ENCODE measurements around the gene ICE1.
"Not testable (repeated sequence)": the region's sequence is repeated elsewhere in the genome, so short reads cannot be mapped to it uniquely, and the experiment has no call there.

Gene ICE1

GRCh38 chr5:5475975-5476374 is 53.5 kb downstream of the ICE1 start:
- ATAC-seq (ENCODE audit: insufficient read depth, low read depth) (no peak), DNase-seq (no peak)
- no peak overlapping the region for H2AFZ ChIP-seq (ENCODE audit: low read depth, low read length)
- H3K9me3 ChIP-seq (ENCODE audit: insufficient read depth, low read length, severe bottlenecking): no peaks in the 10 kb centered on the region
- TF ChIP-seq CTCF (IDR thresholded peaks at IDR 0.05; ENCODE audit: borderline replicate concordance, extremely low read depth, low read length, poor library complexity, severe bottlenecking): no peak
- no peak for TF ChIP-seq EZH2 (IDR thresholded peaks at IDR 0.05; ENCODE audit: borderline replicate concordance, low read depth, low read length, severe bottlenecking)
- no peak overlapping the region for H3K4me2 ChIP-seq (ENCODE audit: insufficient read depth, low read length)
- H3K4me3 ChIP-seq (ENCODE audit: low read depth in 1 of 2, low read length in 2 of 2): no peak overlapping the region
- H3K4me1 ChIP-seq (ENCODE audit: insufficient read depth, low read length): no peaks in the 10 kb centered on the region
- no peak overlapping the region for H3K27ac ChIP-seq (ENCODE audit: low read length)
- peaks cover 41% of the 10 kb centered on the region for H3K36me3 ChIP-seq (ENCODE audit: insufficient read depth, low read length)
- H3K79me2 ChIP-seq (ENCODE audit: insufficient read depth, low read length): no peaks in the 10 kb centered on the region
- no peak overlapping the region for H3K9ac ChIP-seq (ENCODE audit: low read depth, low read length)
- no peaks in the 10 kb centered on the region for H4K20me1 ChIP-seq (ENCODE audit: insufficient read depth, low read length)
- H3K27me3 ChIP-seq (ENCODE audit: insufficient read depth, low read length, poor library complexity): no peaks in the 10 kb centered on the region

- H3K9me3 ChIP-seq (ENCODE audit: insufficient read depth, low read length, severe bottlenecking); H3K9ac ChIP-seq (ENCODE audit: low read depth, low read length); H2AFZ ChIP-seq (ENCODE audit: low read depth, low read length); H3K4me3 ChIP-seq (ENCODE audit: low read depth in 1 of 2, low read length in 2 of 2); H3K27ac ChIP-seq (ENCODE audit: low read length); H3K4me2 ChIP-seq (ENCODE audit: insufficient read depth, low read length); H3K4me1 ChIP-seq (ENCODE audit: insufficient read depth, low read length); H3K79me2 ChIP-seq (ENCODE audit: insufficient read depth, low read length); DNase-seq; H4K20me1 ChIP-seq (ENCODE audit: insufficient read depth, low read length); H3K27me3 ChIP-seq (ENCODE audit: insufficient read depth, low read length, poor library complexity); ATAC-seq (ENCODE audit: insufficient read depth, low read depth): not testable (repeated sequence)
- peaks cover 45% of the 10 kb centered on the region for H3K36me3 ChIP-seq (ENCODE audit: insufficient read depth, low read length)
Measured at GRCh38 chr5:5479578-5479977, 57.1 kb downstream of the ICE1 start.

- Histone ChIP-seq H3K4me2 (ENCODE audit: insufficient read depth, low read length) (no peak overlapping the region), H3K79me2 (ENCODE audit: insufficient read depth, low read length) (no peaks in the 10 kb centered on the region), H3K4me3 (ENCODE audit: low read depth in 1 of 2, low read length in 2 of 2) (no peak overlapping the region), H3K36me3 (ENCODE audit: insufficient read depth, low read length) (peaks cover 41% of the 10 kb centered on the region), H3K27ac (ENCODE audit: low read length) (no peak overlapping the region), H2AFZ (ENCODE audit: low read depth, low read length) (no peak overlapping the region), H3K4me1 (ENCODE audit: insufficient read depth, low read length) (no peaks in the 10 kb centered on the region), H3K9me3 (ENCODE audit: insufficient read depth, low read length, severe bottlenecking) (no peaks in the 10 kb centered on the region), H3K9ac (ENCODE audit: low read depth, low read length) (no peak overlapping the region), H3K27me3 (ENCODE audit: insufficient read depth, low read length, poor library complexity) (no peaks in the 10 kb centered on the region), H4K20me1 (ENCODE audit: insufficient read depth, low read length) (no peaks in the 10 kb centered on the region; the same call in 1 of the 2 replicates)
- DNase-seq: no peak
- TF ChIP-seq CTCF (IDR thresholded peaks at IDR 0.05; ENCODE audit: borderline replicate concordance, extremely low read depth, low read length, poor library complexity, severe bottlenecking): no peak
- TF ChIP-seq EZH2 (IDR thresholded peaks at IDR 0.05; ENCODE audit: borderline replicate concordance, low read depth, low read length, severe bottlenecking): no peak
- ATAC-seq (ENCODE audit: insufficient read depth, low read depth): no peak
Measured at GRCh38 chr5:5480481-5481111, 58.1 kb downstream of the ICE1 start.

- ATAC-seq (ENCODE audit: insufficient read depth, low read depth): no peak
Measured at GRCh38 chr5:5481206-5481605, 58.7 kb downstream of the ICE1 start.

More at GRCh38 chr5:5481206-5481605, 58.7 kb downstream of the ICE1 start:
- H3K4me1 ChIP-seq (ENCODE audit: insufficient read depth, low read length): no peaks in the 10 kb centered on the region
- H3K4me2 ChIP-seq (ENCODE audit: insufficient read depth, low read length): no peak overlapping the region
- H3K27ac ChIP-seq (ENCODE audit: low read length): no peak overlapping the region
- H3K9me3 ChIP-seq (ENCODE audit: insufficient read depth, low read length, severe bottlenecking): no peaks in the 10 kb centered on the region
- no peak for DNase-seq
- H3K4me3 ChIP-seq (ENCODE audit: low read depth in 1 of 2, low read length in 2 of 2): no peak overlapping the region
- peaks cover 43% of the 10 kb centered on the region for H3K36me3 ChIP-seq (ENCODE audit: insufficient read depth, low read length)
- no peak overlapping the region for H3K9ac ChIP-seq (ENCODE audit: low read depth, low read length)
- no peak for TF ChIP-seq EZH2 (IDR thresholded peaks at IDR 0.05; ENCODE audit: borderline replicate concordance, low read depth, low read length, severe bottlenecking)
- no peak for TF ChIP-seq CTCF (IDR thresholded peaks at IDR 0.05; ENCODE audit: borderline replicate concordance, extremely low read depth, low read length, poor library complexity, severe bottlenecking)
- no peaks in the 10 kb centered on the region for H3K27me3 ChIP-seq (ENCODE audit: insufficient read depth, low read length, poor library complexity)
- no peak overlapping the region for H2AFZ ChIP-seq (ENCODE audit: low read depth, low read length)
- H3K79me2 ChIP-seq (ENCODE audit: insufficient read depth, low read length): no peaks in the 10 kb centered on the region
- H4K20me1 ChIP-seq (ENCODE audit: insufficient read depth, low read length): no peaks in the 10 kb centered on the region; the same call in 1 of the 2 replicates
